Peyer's patch (tissue), 4 donors: Measurements from ENCODE around the gene ADORA2B.

Experiments
- POLR2A ChIP-seq, 2 donors: fragments of 450-650 bp; IDR thresholded peaks; one replicate each; pipeline ENCODE4 v1.5.1; 2017; ENCODE audit warnings: antibody characterized with exemption in 2 of 2, mild to moderate bottlenecking in 2 of 2, moderate library complexity in 2 of 2
- TF ChIP-seq, protein P1 (sequence below), 6 experiments: fragments of 450-650 bp in 4 of 6; fragments of 200-600 bp in 2 of 6; sonication (generic) in 1 of 6; IDR thresholded peaks; one replicate each; pipeline ENCODE4 v1.5.1; 2017 to 2019; ENCODE audit warnings: antibody characterized with exemption in 6 of 6, mild to moderate bottlenecking in 3 of 6, moderate library complexity in 1 of 6

DNA sequence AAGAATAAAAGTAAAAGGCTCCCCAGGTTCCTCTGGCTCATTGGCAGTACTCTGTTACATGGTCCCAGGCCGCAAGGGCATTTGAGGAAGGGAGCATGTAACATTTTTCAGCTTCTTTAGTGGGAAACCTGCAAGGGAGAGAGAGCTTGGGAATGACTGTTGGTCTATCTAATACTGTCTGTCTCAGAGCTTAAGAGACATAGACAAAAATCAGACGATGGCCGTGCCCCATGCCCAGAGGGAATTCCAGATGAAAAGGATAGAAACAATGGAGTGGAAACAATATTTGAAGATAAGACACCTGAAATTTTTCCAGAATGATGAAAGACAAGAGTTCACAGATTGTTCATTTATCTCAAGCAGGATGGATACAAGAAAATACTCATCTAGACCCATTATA lies 48.1 kb upstream of the ADORA2B start:
- TF ChIP-seq, protein P1, sequence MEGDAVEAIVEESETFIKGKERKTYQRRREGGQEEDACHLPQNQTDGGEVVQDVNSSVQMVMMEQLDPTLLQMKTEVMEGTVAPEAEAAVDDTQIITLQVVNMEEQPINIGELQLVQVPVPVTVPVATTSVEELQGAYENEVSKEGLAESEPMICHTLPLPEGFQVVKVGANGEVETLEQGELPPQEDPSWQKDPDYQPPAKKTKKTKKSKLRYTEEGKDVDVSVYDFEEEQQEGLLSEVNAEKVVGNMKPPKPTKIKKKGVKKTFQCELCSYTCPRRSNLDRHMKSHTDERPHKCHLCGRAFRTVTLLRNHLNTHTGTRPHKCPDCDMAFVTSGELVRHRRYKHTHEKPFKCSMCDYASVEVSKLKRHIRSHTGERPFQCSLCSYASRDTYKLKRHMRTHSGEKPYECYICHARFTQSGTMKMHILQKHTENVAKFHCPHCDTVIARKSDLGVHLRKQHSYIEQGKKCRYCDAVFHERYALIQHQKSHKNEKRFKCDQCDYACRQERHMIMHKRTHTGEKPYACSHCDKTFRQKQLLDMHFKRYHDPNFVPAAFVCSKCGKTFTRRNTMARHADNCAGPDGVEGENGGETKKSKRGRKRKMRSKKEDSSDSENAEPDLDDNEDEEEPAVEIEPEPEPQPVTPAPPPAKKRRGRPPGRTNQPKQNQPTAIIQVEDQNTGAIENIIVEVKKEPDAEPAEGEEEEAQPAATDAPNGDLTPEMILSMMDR (IDR thresholded peaks at IDR 0.05) = no peak
- no peak for TF ChIP-seq POLR2A (IDR thresholded peaks at IDR 0.05)
